Osteocyte (in vitro differentiated cells): ENCODE results near the gene SPON1. TPM values are rescaled to one million over a fixed set of nuclear protein-coding genes. Genes with fewer than 3 reads are reported as not detected.

Source experiments
- DNase-seq: peaks from one replicate; pipeline ENCODE4 v3.0.0; 2021; ENCODE audit warnings: mixed read lengths; ENCODE audit not compliant: unreplicated experiment; ENCODE audit errors: extremely low spot score
- H3K27ac Mint-ChIP-seq: one replicate; pipeline ENCODE4 v1.8.0; 2021; ENCODE audit warnings: mild to moderate bottlenecking, mixed read lengths; ENCODE audit not compliant: unreplicated experiment
- H3K27me3 Mint-ChIP-seq: one replicate; pipeline ENCODE4 v1.8.0; 2021; ENCODE audit warnings: mixed read lengths; ENCODE audit not compliant: unreplicated experiment
- H3K36me3 Mint-ChIP-seq: one replicate; pipeline ENCODE4 v1.8.0; 2021; ENCODE audit warnings: mixed read lengths; ENCODE audit not compliant: unreplicated experiment
- H3K4me1 Mint-ChIP-seq: one replicate; pipeline ENCODE4 v1.8.0; 2021; ENCODE audit warnings: mixed read lengths; ENCODE audit not compliant: unreplicated experiment
- H3K4me3 Mint-ChIP-seq: one replicate; pipeline ENCODE4 v1.8.0; 2021; ENCODE audit warnings: mild to moderate bottlenecking, moderate library complexity, mixed read lengths; ENCODE audit not compliant: unreplicated experiment
- H3K9me3 Mint-ChIP-seq: one replicate; pipeline ENCODE4 v1.8.0; 2021; ENCODE audit warnings: mixed read lengths; ENCODE audit not compliant: unreplicated experiment
- total RNA-seq: library from RNA; stranded (reverse); gene quantifications from 2 replicates; pipeline ENCODE4 v1.2.1, GENCODE V29; 2021
- TF ChIP-seq, protein P1 (sequence below): fragments of 200-600 bp; sonication (generic); IDR thresholded peaks from 2 replicates; pipeline ENCODE4 v1.5.0; 2021; ENCODE audit warnings: antibody characterized with exemption, mild to moderate bottlenecking, moderate library complexity

Gene SPON1
- total RNA-seq, 1 donor from 2014 or later: 0.05 TPM

DNA sequence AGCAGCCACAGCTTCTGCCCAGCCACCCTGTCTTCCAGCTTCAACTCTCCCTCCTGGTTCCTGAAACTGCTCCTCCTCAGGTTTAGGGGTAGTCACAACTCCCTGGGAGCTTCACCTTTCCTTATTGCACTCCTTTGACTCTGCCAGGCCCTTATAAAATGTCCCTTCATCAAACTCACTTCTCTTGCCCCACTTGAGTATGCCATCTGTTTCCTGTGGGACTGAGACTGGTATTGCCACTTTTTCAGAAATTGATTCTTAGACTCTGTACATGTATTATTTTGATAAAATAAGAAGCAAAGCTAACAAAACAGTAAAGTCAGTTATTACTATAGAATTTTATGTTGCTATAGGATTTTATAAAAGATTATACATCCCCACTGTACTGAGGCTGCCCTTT is 134.1 kb downstream of the SPON1 start:
- H3K36me3 Mint-ChIP-seq: no peaks in the 10 kb centered on the region
- TF ChIP-seq, protein P1, sequence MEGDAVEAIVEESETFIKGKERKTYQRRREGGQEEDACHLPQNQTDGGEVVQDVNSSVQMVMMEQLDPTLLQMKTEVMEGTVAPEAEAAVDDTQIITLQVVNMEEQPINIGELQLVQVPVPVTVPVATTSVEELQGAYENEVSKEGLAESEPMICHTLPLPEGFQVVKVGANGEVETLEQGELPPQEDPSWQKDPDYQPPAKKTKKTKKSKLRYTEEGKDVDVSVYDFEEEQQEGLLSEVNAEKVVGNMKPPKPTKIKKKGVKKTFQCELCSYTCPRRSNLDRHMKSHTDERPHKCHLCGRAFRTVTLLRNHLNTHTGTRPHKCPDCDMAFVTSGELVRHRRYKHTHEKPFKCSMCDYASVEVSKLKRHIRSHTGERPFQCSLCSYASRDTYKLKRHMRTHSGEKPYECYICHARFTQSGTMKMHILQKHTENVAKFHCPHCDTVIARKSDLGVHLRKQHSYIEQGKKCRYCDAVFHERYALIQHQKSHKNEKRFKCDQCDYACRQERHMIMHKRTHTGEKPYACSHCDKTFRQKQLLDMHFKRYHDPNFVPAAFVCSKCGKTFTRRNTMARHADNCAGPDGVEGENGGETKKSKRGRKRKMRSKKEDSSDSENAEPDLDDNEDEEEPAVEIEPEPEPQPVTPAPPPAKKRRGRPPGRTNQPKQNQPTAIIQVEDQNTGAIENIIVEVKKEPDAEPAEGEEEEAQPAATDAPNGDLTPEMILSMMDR: no peak
- H3K27ac Mint-ChIP-seq: no peak overlapping the region
- H3K4me1 Mint-ChIP-seq: no peaks in the 10 kb centered on the region
- DNase-seq: no peak
- H3K4me3 Mint-ChIP-seq: no peak overlapping the region
- H3K9me3 Mint-ChIP-seq: no peaks in the 10 kb centered on the region
- peaks cover 15% of the 10 kb centered on the region for H3K27me3 Mint-ChIP-seq

DNA sequence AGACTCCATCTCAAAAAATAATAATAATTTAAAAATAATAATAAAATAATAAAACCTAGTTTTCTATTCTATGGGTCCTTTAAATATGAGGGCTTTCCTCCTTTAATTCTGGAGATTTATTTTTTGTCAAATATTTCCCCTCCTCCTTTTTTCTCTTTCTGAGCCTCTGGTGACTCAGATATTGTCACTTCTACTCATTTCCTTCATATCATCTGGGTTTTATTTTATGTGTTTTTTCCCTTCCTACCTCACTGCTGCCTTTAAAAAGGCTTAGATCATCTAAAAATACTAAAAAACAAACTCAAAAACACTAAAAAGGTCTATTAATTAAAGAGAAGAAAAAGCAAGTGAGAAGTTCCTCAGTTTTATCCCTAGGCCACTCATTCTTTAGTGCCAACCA is 138.9 kb downstream of the SPON1 start:
- Mint-ChIP-seq H3K9me3 (no peaks in the 10 kb centered on the region), H3K27ac (no peak overlapping the region), H3K36me3 (no peaks in the 10 kb centered on the region), H3K4me1 (no peaks in the 10 kb centered on the region), H3K27me3 (peaks cover 22% of the 10 kb centered on the region), H3K4me3 (no peak overlapping the region)
- TF ChIP-seq, protein P1: no peak
- DNase-seq: no peak

DNA sequence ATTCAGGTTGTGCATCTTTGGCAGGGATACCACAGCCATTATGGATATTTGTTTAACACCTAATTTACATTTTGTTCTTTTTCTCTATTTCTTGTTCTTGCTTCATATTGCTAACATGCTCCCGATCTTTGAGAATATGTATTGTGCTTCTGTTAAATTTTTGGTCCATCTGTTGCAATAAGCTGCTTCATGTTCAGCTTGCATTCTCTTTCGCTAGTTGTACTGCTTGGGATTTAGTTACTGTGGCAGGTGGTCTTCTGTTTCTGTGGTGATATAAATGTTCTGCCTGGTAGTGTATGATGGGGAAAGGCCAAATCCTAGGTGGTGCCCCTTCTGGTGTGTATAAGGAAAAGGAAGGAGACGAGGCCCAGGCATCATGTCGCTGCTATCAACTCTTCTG is 140.2 kb downstream of the SPON1 start:
- Mint-ChIP-seq H3K27me3 (peaks cover 24% of the 10 kb centered on the region), H3K4me3 (no peak overlapping the region), H3K4me1 (no peaks in the 10 kb centered on the region), H3K36me3 (no peaks in the 10 kb centered on the region), H3K9me3 (no peaks in the 10 kb centered on the region), H3K27ac (no peak overlapping the region)
- TF ChIP-seq, protein P1: no peak
- no peak for DNase-seq

DNA sequence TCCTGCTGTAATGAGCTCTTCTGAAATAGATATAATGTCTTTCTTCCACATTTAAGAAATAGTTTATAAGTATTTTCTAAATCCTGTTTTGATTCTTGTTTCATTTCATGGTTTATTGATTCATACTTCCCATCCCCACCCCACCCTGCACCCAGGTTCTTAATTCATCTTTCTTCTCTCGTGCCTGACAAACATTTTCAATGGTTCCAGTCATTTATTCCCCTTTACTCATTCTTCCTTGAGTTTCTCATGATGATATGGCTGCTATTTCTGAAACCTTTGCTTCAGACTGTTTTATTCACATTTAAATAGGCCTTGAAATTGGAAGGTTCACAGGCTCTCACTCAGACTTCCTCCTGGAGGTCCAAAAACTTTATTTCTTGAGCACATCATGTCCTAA is 142.9 kb downstream of the SPON1 start:
- no peak for DNase-seq
- Mint-ChIP-seq H3K9me3 (no peaks in the 10 kb centered on the region), H3K36me3 (no peaks in the 10 kb centered on the region), H3K27ac (no peak overlapping the region), H3K4me3 (no peak overlapping the region), H3K4me1 (no peaks in the 10 kb centered on the region), H3K27me3 (peaks cover 23% of the 10 kb centered on the region)
- TF ChIP-seq, protein P1: no peak

DNA sequence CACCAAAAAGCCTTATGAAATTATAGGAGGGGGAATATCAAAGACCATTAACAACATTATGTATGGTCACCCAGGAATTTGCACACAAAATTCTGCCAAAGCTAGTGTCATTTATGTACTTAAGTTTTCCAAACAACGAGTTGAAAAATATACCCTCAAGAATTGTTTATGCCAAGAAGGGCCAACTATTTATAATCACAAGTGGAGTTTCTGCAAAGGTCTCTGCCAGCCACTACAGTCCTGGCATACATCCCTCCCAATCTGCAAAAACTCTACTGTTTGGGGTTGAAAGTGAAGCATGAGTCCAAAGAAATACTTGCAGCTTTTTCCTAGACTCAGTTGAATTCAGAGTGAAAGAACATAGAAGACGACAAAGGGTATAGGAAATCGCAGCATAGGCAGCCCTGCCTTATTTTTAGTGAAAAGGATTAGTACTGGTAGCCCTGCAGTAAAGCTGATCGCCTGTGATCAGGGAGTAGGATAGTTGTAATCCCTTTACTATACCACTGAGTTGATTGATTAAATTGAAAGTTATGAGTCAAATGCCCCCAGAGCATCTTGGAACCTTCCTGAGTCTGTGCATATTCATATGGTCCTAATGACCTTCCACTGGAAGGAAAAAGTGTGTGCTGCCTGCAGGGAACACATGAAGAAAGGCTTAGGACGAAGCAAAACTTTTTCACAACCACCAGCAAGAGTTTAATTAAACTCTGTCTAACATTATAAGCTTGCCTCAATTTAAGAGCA is 144.0 kb downstream of the SPON1 start:
- DNase-seq: no peak
- Mint-ChIP-seq H3K36me3 (no peaks in the 10 kb centered on the region), H3K27me3 (peaks cover 21% of the 10 kb centered on the region), H3K27ac (no peak overlapping the region), H3K4me1 (no peaks in the 10 kb centered on the region), H3K9me3 (no peaks in the 10 kb centered on the region), H3K4me3 (no peak overlapping the region)
- TF ChIP-seq, protein P1: no peak
